Smooth muscle cell (in vitro differentiated cells): ENCODE measurements around the gene SEPSECS. TPM values are rescaled to one million over a fixed set of nuclear protein-coding genes. Genes with fewer than 3 reads are reported as not detected.
A peak's percentile ranks its signal among the peaks of the same experiment; 100 is the strongest.

Experiments
- DNase-seq: peaks from one replicate; lab custom pipeline; 2025; ENCODE audit not compliant: unreplicated experiment; lab: John Stamatoyannopoulos, UW
- H2AFZ ChIP-seq: fragments of 200-600 bp; sonication (generic); 2 replicates; pipeline ENCODE4 v1.6.0; 2016; ENCODE audit warnings: antibody characterized with exemption, low read depth, mild to moderate bottlenecking
- H3F3A ChIP-seq: fragments of 200-600 bp; sonication (generic); 2 replicates; pipeline ENCODE4 v1.6.0; 2017; ENCODE audit warnings: antibody characterized with exemption, low read depth
- H3K27ac ChIP-seq: fragments of 200-600 bp; sonication (generic); 2 replicates; pipeline ENCODE4 v1.5.1; 2016; ENCODE audit warnings: low read depth, mild to moderate bottlenecking
- H3K27me3 ChIP-seq: fragments of 200-600 bp; sonication (generic); 2 replicates; pipeline ENCODE4 v1.6.1; 2016; ENCODE audit warnings: low read depth, mild to moderate bottlenecking
- H3K36me3 ChIP-seq: fragments of 200-600 bp; sonication (generic); 2 replicates; pipeline ENCODE4 v1.5.1; 2016; ENCODE audit warnings: low read depth
- H3K4me1 ChIP-seq: fragments of 200-600 bp; sonication (generic); 2 replicates; pipeline ENCODE4 v1.5.1; 2016; ENCODE audit warnings: low read depth
- H3K4me2 ChIP-seq: fragments of 200-600 bp; sonication (generic); 2 replicates; pipeline ENCODE4 v1.6.0; 2016; ENCODE audit warnings: mild to moderate bottlenecking
- H3K4me3 ChIP-seq: fragments of 200-600 bp; sonication (generic); 2 replicates; pipeline ENCODE4 v1.5.1; 2016; ENCODE audit warnings: mild to moderate bottlenecking
- H3K79me2 ChIP-seq: fragments of 200-600 bp; sonication (generic); 2 replicates; pipeline ENCODE4 v1.6.0; 2016; ENCODE audit warnings: low read depth, mild to moderate bottlenecking
- H3K9ac ChIP-seq: fragments of 200-600 bp; sonication (generic); 2 replicates; pipeline ENCODE4 v1.6.0; 2016; ENCODE audit warnings: low read depth
- H3K9me3 ChIP-seq: fragments of 200-600 bp; sonication (generic); replicated peaks from 2 replicates; pipeline ENCODE4 v1.5.1; 2016; ENCODE audit warnings: low read depth
- H4K20me1 ChIP-seq: fragments of 200-600 bp; sonication (generic); 2 replicates; pipeline ENCODE4 v1.6.0; 2016; ENCODE audit warnings: low read depth
- CTCF ChIP-seq: fragments of 200-600 bp; sonication (generic); IDR thresholded peaks from 2 replicates; pipeline ENCODE4 v1.5.1; 2017; ENCODE audit warnings: borderline replicate concordance, mild to moderate bottlenecking, antibody characterized with exemption; ENCODE audit not compliant: insufficient read depth, poor library complexity, severe bottlenecking
- WGBS: methylation state at CpG from one replicate; pipeline ENCODE4 v1.1.7; 2016; ENCODE audit warnings: low lambda C conversion rate; 5-methylcytosine and 5-hydroxymethylcytosine counted together
- polyA plus RNA-seq: library from polyadenylated mRNA; unstranded; fragments of >200 nt; fragmentation: Nextera tagmentation; extraction: Ambion mirVana; gene quantifications from 2 replicates; pipeline ENCODE4 v1.2.1, GENCODE V29; 2016
- total RNA-seq: library from RNA; depleted of rRNA; stranded (reverse); fragments of >200 nt; gene quantifications from 2 replicates; pipeline ENCODE4 v1.2.3, GENCODE V29; 2014

Gene SEPSECS
- total and polyA plus RNA-seq, 2 experiments from 2014 or later, result 4.2 to 8.4 TPM

- H3K4me3 ChIP-seq, result no peak overlapping the region
- DNase-seq, result no peak
- 97% methylated on average over 24 of the region's 24 CpGs for WGBS
- TF ChIP-seq CTCF, result no peak
- H3K4me1 ChIP-seq, result peaks cover 4% of the 10 kb centered on the region
- H3K79me2 ChIP-seq, result no peaks in the 10 kb centered on the region
- H4K20me1 ChIP-seq, result no peaks in the 10 kb centered on the region
- H2AFZ ChIP-seq, result no peak overlapping the region
- H3K36me3 ChIP-seq, result no peaks in the 10 kb centered on the region
- H3K4me2 ChIP-seq, result no peak overlapping the region
- H3K9ac ChIP-seq, result no peak overlapping the region
- peaks cover 3% of the 10 kb centered on the region for H3K9me3 ChIP-seq
- H3K27me3 ChIP-seq, result no peaks in the 10 kb centered on the region
- peaks cover 4% of the 10 kb centered on the region for H3F3A ChIP-seq
- H3K27ac ChIP-seq, result no peak overlapping the region
These were observed 64.4 kb downstream of the SEPSECS start for GRCh38 chr4:25095837-25096236.

- no peak for TF ChIP-seq CTCF
- H2AFZ ChIP-seq, result peak overlapping the region; percentile 79
- no peaks in the 10 kb centered on the region for H3K27me3 ChIP-seq
- H3K4me2 ChIP-seq, result peak overlapping the region; percentile 71
- H4K20me1 ChIP-seq, result no peaks in the 10 kb centered on the region
- no peaks in the 10 kb centered on the region for H3K79me2 ChIP-seq
- H3K27ac ChIP-seq, result peak overlapping the region; percentile 33
- no peak overlapping the region for H3K4me3 ChIP-seq
- 30% methylated on average over 3 of the region's 3 CpGs for WGBS
- H3K9me3 ChIP-seq, result peaks cover 3% of the 10 kb centered on the region
- DNase-seq, result no peak
- no peak overlapping the region for H3K9ac ChIP-seq
- H3K4me1 ChIP-seq, result peaks cover 4% of the 10 kb centered on the region
- H3K36me3 ChIP-seq, result no peaks in the 10 kb centered on the region
- peaks cover 4% of the 10 kb centered on the region for H3F3A ChIP-seq
These were observed 68.1 kb downstream of the SEPSECS start for GRCh38 chr4:25092139-25092538.

GRCh38 chr4:25090516-25090915 is 69.7 kb downstream of the SEPSECS start:
- Histone ChIP-seq H3K4me1 (peaks cover 4% of the 10 kb centered on the region), H3F3A (peaks cover 4% of the 10 kb centered on the region), H3K9me3 (peaks cover 3% of the 10 kb centered on the region), H3K27me3 (no peaks in the 10 kb centered on the region), H3K27ac (peak overlapping the region; percentile 1), H2AFZ (no peak overlapping the region), H3K79me2 (no peaks in the 10 kb centered on the region), H4K20me1 (no peaks in the 10 kb centered on the region), H3K36me3 (no peaks in the 10 kb centered on the region), H3K9ac (no peak overlapping the region), H3K4me2 (no peak overlapping the region), H3K4me3 (no peak overlapping the region)
- 65% methylated on average over 2 of the region's 2 CpGs for WGBS
- no peak for DNase-seq
- no peak for TF ChIP-seq CTCF

- DNase-seq, result no peak
- TF ChIP-seq CTCF, result no peak
- Histone ChIP-seq H3K27ac (no peak overlapping the region), H3K9me3 (peaks cover 3% of the 10 kb centered on the region), H3K4me1 (peaks cover 4% of the 10 kb centered on the region), H3K27me3 (no peaks in the 10 kb centered on the region), H4K20me1 (no peaks in the 10 kb centered on the region), H2AFZ (no peak overlapping the region), H3K4me2 (no peak overlapping the region), H3K9ac (no peak overlapping the region), H3K4me3 (no peak overlapping the region), H3K36me3 (no peaks in the 10 kb centered on the region), H3K79me2 (no peaks in the 10 kb centered on the region), H3F3A (peaks cover 4% of the 10 kb centered on the region)
- WGBS, result 92% methylated on average over 14 of the region's 14 CpGs
These were observed 71.0 kb downstream of the SEPSECS start for GRCh38 chr4:25089051-25089763.
